GM12873 (cell line): ENCODE data around the gene ZNF189.

Source experiments
- TF ChIP-seq, protein P1 (sequence below): IDR thresholded peaks from 2 replicates; pipeline ENCODE4 v1.5.1; 2012; ENCODE audit warnings: low read depth, mild to moderate bottlenecking, moderate library complexity, low read length, control low read depth; ENCODE audit not compliant: insufficient read depth; ENCODE audit errors: missing control alignments

ZNF189 gene

DNA sequence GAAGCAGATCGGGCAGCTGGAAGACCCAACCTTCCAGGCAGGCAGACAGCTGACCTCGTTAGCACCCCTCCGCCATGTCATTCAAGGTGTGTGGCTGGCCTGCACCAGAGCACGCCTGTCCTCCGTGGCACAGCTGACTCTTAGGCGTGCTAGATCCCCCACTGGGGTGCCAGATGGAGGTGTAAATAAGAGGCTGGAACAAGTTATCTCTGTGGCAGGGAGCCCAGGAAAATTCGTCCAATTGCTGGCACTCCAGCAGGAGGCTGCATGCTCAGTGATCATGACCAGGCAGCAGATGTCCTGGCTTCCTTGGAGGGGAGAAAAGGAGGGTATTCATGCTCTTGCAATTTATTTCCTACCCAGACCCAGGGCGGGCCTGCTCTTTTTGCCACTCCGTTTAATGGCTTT is 44.7 kb downstream of the ZNF189 start:
- TF ChIP-seq, protein P1, sequence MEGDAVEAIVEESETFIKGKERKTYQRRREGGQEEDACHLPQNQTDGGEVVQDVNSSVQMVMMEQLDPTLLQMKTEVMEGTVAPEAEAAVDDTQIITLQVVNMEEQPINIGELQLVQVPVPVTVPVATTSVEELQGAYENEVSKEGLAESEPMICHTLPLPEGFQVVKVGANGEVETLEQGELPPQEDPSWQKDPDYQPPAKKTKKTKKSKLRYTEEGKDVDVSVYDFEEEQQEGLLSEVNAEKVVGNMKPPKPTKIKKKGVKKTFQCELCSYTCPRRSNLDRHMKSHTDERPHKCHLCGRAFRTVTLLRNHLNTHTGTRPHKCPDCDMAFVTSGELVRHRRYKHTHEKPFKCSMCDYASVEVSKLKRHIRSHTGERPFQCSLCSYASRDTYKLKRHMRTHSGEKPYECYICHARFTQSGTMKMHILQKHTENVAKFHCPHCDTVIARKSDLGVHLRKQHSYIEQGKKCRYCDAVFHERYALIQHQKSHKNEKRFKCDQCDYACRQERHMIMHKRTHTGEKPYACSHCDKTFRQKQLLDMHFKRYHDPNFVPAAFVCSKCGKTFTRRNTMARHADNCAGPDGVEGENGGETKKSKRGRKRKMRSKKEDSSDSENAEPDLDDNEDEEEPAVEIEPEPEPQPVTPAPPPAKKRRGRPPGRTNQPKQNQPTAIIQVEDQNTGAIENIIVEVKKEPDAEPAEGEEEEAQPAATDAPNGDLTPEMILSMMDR: no peak

DNA sequence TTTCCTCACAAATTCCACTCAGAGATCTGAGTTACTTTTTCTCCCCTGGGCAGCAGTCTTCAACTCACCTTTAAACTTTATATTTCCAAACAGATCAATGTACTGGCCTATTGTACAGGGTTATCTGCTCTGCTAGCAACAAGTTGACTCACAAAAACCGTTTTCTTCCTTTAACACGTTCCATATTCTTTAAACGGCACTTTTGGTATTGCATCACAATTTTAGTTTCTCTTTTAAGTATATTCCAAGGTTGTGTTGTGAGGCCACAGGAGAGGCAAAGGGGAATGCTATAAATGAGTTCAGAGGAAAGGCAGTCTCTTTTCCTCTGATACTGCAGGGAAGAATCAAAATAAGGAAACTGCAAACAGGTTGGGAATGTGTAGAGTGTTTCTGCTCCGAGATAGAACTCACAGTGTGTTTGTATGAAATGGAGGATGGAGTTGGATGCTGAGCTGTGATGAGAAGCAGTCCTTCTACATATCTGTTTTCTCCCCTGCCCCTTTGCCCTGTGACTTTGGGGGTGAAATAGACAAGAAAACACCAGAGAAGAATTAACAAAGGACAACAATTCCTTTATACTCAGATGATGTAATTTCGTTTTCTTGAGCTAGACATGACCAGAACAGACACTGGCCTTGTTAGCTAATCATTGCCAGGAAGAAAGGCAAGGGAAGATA is 46.8 kb downstream of the ZNF189 start:
- TF ChIP-seq, protein P1: no peak

DNA sequence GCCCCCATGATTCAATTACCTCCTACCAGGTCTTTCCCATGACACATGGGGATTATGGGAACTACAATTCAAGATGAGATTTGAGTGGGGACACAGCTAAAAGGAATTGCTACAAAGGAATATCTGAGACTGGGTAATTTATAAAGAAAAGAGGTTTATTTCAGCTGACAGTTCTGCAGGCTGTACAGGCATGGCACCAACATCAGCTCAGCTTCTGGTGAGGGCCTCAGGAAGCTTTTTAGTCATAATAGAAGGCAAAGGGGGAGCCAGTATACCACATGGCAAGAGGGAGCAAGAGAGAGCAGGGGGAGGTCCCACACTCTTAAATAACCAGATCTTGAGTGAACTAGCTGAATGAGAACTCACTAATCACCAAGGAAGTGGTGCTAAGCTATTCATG is 48.1 kb downstream of the ZNF189 start:
- TF ChIP-seq, protein P1: no peak

DNA sequence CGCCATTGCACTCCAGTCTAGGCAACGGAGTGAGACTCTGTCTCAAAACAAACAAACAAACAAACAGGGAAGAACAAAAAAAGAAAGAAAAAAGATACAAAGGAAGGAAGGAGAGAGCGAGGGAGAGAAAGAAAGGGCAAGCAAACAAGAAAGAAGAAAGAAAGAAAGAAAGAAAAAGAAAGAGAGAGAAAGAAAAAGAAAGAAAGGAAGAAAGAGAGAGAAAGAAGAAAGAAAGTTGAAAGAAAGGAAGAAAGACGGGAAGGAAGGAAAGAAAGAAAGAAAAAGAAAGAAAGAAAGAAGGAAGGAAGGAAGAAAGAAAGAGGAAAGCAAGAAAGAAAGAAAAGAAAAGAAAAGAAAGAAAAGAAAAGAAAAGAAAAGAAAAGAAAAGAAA is 50.0 kb downstream of the ZNF189 start:
- TF ChIP-seq, protein P1: no peak

DNA sequence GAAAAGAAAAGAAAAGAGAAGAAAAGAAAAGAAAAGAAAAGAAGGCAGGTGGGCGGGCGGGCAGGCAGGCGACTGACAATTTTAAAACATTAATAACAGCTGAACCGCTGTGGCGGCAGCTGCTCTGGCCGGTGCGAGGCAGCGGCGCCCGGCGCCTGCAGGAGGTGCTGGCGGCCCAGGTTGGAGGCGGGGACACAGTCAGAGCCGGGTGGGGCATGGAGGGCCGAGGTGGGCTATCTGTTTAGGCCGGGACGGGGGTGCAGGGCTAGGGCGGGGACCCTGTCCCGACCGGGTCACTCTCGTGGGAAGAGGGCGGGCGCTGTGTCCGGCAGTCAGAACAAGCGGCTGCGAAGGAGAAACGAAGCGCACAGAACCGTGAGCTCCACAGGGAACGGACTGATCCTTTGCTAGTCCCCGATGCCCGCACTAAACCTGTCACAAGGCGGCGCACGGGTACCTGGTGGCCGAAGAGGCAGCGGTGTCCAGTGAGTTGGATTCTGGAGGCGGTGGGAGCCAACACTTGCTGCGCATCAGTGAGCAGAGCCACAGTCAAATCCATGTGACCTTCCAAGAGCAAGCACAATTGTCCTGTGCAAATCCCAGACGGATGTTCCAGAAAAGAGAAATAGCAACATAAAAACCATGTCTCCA is 50.5 kb downstream of the ZNF189 start:
- TF ChIP-seq, protein P1: peak; percentile 50

DNA sequence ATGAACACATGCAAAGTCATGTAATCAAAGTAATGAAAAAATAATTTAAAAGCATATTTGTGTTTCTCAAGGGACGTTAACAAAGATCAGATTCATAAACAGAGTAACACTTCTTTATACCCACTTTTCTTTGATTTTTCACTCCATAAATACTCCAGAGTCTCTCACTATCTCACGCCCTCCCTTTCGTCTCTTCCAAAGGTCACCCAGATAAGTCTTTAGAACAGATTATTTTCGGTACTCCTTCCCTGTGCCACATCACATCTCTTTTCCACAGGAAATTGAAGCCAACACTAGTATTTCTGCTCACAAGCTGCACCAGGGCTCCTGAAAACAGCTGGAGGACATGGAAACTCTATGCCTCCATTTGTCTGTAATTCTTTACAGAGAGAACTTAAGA is 52.3 kb downstream of the ZNF189 start:
- TF ChIP-seq, protein P1: no peak

DNA sequence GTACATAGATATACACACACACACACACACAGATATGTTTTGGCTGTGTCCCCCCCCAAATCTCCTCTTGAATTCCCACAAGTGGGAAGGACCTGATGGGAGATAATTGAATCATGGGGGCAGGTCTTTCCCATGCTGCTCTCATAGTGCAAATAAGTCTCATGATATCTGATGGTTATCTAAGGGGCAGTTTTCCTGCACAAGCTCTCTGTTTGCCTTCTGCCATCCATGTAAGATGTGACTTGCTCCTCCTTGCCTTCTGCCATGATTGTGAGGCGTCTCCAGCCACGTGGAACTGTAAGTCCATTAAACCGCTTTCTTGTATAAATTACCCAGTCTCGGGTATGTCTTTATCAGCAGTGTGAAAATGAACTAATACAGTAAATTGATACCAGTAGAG is 52.8 kb downstream of the ZNF189 start:
- TF ChIP-seq, protein P1: no peak
